ENCODE data around the gene MSTO1.
"Not testable (repeated sequence)": the region's sequence is repeated elsewhere in the genome, so short reads cannot be mapped to it uniquely, and the experiment has no call there.

DNA sequence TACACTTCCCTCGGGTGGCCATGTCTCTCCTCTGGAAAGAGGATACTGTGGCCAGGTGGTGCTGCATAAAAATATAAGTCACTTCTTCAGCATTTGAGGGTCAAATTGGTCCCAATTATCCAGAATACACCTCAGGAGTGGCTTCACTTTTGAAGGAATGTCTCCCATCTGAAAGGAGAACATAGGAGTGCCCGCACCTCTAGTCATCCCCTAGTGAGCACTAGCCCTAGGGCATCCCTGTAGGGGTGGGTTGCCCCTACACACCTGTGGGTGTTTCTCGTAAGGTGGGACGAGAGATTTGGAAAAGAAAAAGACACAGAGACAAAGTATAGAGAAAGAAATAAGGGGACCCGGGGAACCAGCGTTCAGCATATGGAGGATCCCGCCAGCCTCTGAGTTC, 16.4 kb downstream of the MSTO1 start:
- TF ChIP-seq, protein P1, sequence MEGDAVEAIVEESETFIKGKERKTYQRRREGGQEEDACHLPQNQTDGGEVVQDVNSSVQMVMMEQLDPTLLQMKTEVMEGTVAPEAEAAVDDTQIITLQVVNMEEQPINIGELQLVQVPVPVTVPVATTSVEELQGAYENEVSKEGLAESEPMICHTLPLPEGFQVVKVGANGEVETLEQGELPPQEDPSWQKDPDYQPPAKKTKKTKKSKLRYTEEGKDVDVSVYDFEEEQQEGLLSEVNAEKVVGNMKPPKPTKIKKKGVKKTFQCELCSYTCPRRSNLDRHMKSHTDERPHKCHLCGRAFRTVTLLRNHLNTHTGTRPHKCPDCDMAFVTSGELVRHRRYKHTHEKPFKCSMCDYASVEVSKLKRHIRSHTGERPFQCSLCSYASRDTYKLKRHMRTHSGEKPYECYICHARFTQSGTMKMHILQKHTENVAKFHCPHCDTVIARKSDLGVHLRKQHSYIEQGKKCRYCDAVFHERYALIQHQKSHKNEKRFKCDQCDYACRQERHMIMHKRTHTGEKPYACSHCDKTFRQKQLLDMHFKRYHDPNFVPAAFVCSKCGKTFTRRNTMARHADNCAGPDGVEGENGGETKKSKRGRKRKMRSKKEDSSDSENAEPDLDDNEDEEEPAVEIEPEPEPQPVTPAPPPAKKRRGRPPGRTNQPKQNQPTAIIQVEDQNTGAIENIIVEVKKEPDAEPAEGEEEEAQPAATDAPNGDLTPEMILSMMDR (IDR thresholded peaks at IDR 0.05; ENCODE audit: insufficient read depth, low read depth, low read length): not testable (repeated sequence)
- not testable (repeated sequence) for TF ChIP-seq EZH2 (IDR thresholded peaks at IDR 0.05; ENCODE audit: insufficient read depth, low read length)
